GM21381 (cell line): Measurements from ENCODE around the gene DGAT2.
"Not testable (repeated sequence)": the region's sequence is repeated elsewhere in the genome, so short reads cannot be mapped to it uniquely, and the experiment has no call there.

Experiments used
- ATAC-seq: cut with Tn5 transposase; IDR thresholded peaks from one replicate; pipeline ENCODE4 v1.9.1; 2021; ENCODE audit warnings: mild to moderate bottlenecking, moderate library complexity; ENCODE audit not compliant: unreplicated experiment

DGAT2 gene

GRCh38 chr11:75754933-75755332 lies 13.6 kb upstream of the DGAT2 start:
- not testable (repeated sequence) for ATAC-seq

GRCh38 chr11:75757651-75758050 lies 10.9 kb upstream of the DGAT2 start:
- no peak for ATAC-seq

GRCh38 chr11:75759832-75760231 lies 8.7 kb upstream of the DGAT2 start:
- ATAC-seq: no peak

GRCh38 chr11:75760243-75760642 lies 8.3 kb upstream of the DGAT2 start:
- no peak for ATAC-seq

- no peak for ATAC-seq
These were observed 7.7 kb upstream of the DGAT2 start for GRCh38 chr11:75760710-75761493.

- ATAC-seq: no peak
These were observed 6.4 kb upstream of the DGAT2 start for GRCh38 chr11:75762158-75762557.

- no peak for ATAC-seq
These were observed 5.7 kb upstream of the DGAT2 start for GRCh38 chr11:75762885-75763284.

- ATAC-seq: no peak
These were observed 4.7 kb upstream of the DGAT2 start for GRCh38 chr11:75763846-75764245.

- no peak for ATAC-seq
These were observed 3.5 kb upstream of the DGAT2 start for GRCh38 chr11:75765116-75765515.

- no peak for ATAC-seq
These were observed 1.9 kb upstream of the DGAT2 start for GRCh38 chr11:75766443-75767227.

- no peak for ATAC-seq
These were observed 1.4 kb upstream of the DGAT2 start for GRCh38 chr11:75767228-75767572.

GRCh38 chr11:75767793-75768111 lies 826 bp upstream of the DGAT2 start:
- no peak for ATAC-seq

GRCh38 chr11:75768909-75769771 lies 562 bp downstream of the DGAT2 start:
- no peak for ATAC-seq

- no peak for ATAC-seq
These were observed 1.5 kb downstream of the DGAT2 start for GRCh38 chr11:75770102-75770501.

- no peak for ATAC-seq
These were observed 3.2 kb downstream of the DGAT2 start for GRCh38 chr11:75771646-75772410.

- peak; percentile 87 for ATAC-seq
These were observed 5.2 kb downstream of the DGAT2 start for GRCh38 chr11:75773595-75774353.

GRCh38 chr11:75775056-75775455 lies 6.5 kb downstream of the DGAT2 start:
- no peak for ATAC-seq

GRCh38 chr11:75776546-75776945 lies 8.0 kb downstream of the DGAT2 start:
- no peak for ATAC-seq

GRCh38 chr11:75777461-75778110 lies 9.0 kb downstream of the DGAT2 start:
- no peak for ATAC-seq

- no peak for ATAC-seq
These were observed 10.4 kb downstream of the DGAT2 start for GRCh38 chr11:75778962-75779361.
